A673 (cell line): Measurements from ENCODE around the gene USP12. TPM values are rescaled to one million over a fixed set of nuclear protein-coding genes. Genes with fewer than 3 reads are reported as not detected.

Experiments
- BruUV-seq: library from RNA; stranded (reverse); fragments of 400-500 nt; replicated peaks from 2 replicates; lab custom pipeline; 2021; lab: Mats Ljungman, UMichigan
- CTCF ChIA-PET: fragments of 300-600 bp; sonication (Branson Sonifier 250); formaldehyde crosslinking; loops from one replicate; lab custom pipeline; 2022; ENCODE audit warnings: antibody characterized with exemption; lab: Charles Lee
- POLR2A ChIA-PET: fragments of 300-600 bp; sonication (Branson Sonifier 250); formaldehyde crosslinking; loops from one replicate; lab custom pipeline; 2022; ENCODE audit warnings: antibody characterized with exemption; ENCODE audit not compliant: low non-redundant PET; lab: Charles Lee
- DNase-seq: peaks from one replicate; pipeline ENCODE4 v3.0.0-alpha.2; 2015; ENCODE audit warnings: low spot score
- H3K27ac ChIP-seq: fragments of 200-600 bp; sonication (generic); 2 replicates; pipeline ENCODE4 v1.5.1; 2016; ENCODE audit warnings: mixed run types, low read depth, mild to moderate bottlenecking, mixed read lengths, antibody characterized with exemption, low read length; ENCODE audit not compliant: poor library complexity, severe bottlenecking
- H3K27me3 ChIP-seq: fragments of 200-600 bp; sonication (generic); replicated peaks from 2 replicates; pipeline ENCODE4 v1.6.1; 2017; ENCODE audit warnings: mixed run types, low read depth, mild to moderate bottlenecking, mixed read lengths, antibody characterized with exemption, low read length; ENCODE audit not compliant: insufficient read depth, poor library complexity
- H3K36me3 ChIP-seq: fragments of 200-600 bp; sonication (generic); 2 replicates; pipeline ENCODE4 v1.6.1; 2016; ENCODE audit warnings: mixed run types, mild to moderate bottlenecking, mixed read lengths, antibody characterized with exemption, low read length; ENCODE audit not compliant: insufficient read depth, poor library complexity, severe bottlenecking
- H3K4me1 ChIP-seq: fragments of 200-600 bp; sonication (generic); 2 replicates; pipeline ENCODE4 v1.6.1; 2017; ENCODE audit warnings: mixed run types, mild to moderate bottlenecking, mixed read lengths, antibody characterized with exemption, low read length; ENCODE audit not compliant: insufficient read depth, poor library complexity, severe bottlenecking
- H3K4me3 ChIP-seq: fragments of 200-600 bp; sonication (generic); 2 replicates; pipeline ENCODE4 v1.5.1; 2016; ENCODE audit warnings: low read depth, mixed run types, mild to moderate bottlenecking, mixed read lengths, low read length; ENCODE audit not compliant: poor library complexity, severe bottlenecking
- H3K9me3 ChIP-seq: fragments of 200-600 bp; sonication (generic); 2 replicates; pipeline ENCODE4 v1.6.1; 2016; ENCODE audit warnings: mixed run types, low read depth, mild to moderate bottlenecking, mixed read lengths, antibody characterized with exemption, low read length; ENCODE audit not compliant: poor library complexity, severe bottlenecking
- CTCF ChIP-seq: fragments of 300-800, 200-600 bp; sonication (generic); conservative IDR thresholded peaks from 2 replicates; pipeline ENCODE4 v1.5.1; 2017; ENCODE audit warnings: low read depth, mild to moderate bottlenecking, antibody characterized with exemption, low read length, moderate library complexity, mixed read lengths
- EZH2 ChIP-seq: fragments of 200-600 bp; sonication (generic); IDR thresholded peaks from 2 replicates; pipeline ENCODE4 v1.6.1; 2017; ENCODE audit warnings: borderline replicate concordance, low read depth, mild to moderate bottlenecking, mixed read lengths, antibody characterized with exemption, low read length; ENCODE audit not compliant: poor library complexity, severe bottlenecking
- intact Hi-C: fragments of 100-400 bp; cut with micrococcal nuclease; formaldehyde crosslinking; loops from one replicate; pipeline ENCODE4 v1.10.0; 2022; ENCODE audit not compliant: unreplicated experiment
- total RNA-seq: library from RNA; stranded (reverse); gene quantifications from 2 replicates; pipeline ENCODE4 v1.2.3, GENCODE V29; 2021

The USP12 gene
- total RNA-seq, 1 experiment from 2014 or later = 16.6 TPM

GRCh38 chr13:27211771-27212364 lies 40.3 kb upstream of the USP12 start:
- TF ChIP-seq EZH2 = no peak
- TF ChIP-seq CTCF = no peak
- intact Hi-C loops = no loop called here
- Histone ChIP-seq H3K27me3 (peaks cover 3% of the 10 kb centered on the region), H3K4me1 (no peaks in the 10 kb centered on the region), H3K9me3 (no peaks in the 10 kb centered on the region), H3K27ac (no peak overlapping the region), H3K36me3 (no peaks in the 10 kb centered on the region), H3K4me3 (no peak overlapping the region)
- POLR2A ChIA-PET = no interaction called here
- DNase-seq = no peak
- CTCF ChIA-PET = no interaction called here
- no TSS peak for BruUV-seq

GRCh38 chr13:27211271-27211670 lies 39.7 kb upstream of the USP12 start:
- H3K27ac ChIP-seq = no peak overlapping the region
- DNase-seq = no peak
- H3K36me3 ChIP-seq = no peaks in the 10 kb centered on the region
- BruUV-seq = no TSS peak
- H3K4me1 ChIP-seq = no peaks in the 10 kb centered on the region
- CTCF ChIA-PET = no interaction called here
- intact Hi-C loops = no loop called here
- TF ChIP-seq EZH2 (no peak), CTCF (no peak)
- POLR2A ChIA-PET = no interaction called here
- H3K4me3 ChIP-seq = no peak overlapping the region
- no peaks in the 10 kb centered on the region for H3K9me3 ChIP-seq
- peaks cover 3% of the 10 kb centered on the region for H3K27me3 ChIP-seq

- H3K4me3 ChIP-seq = no peak overlapping the region
- H3K4me1 ChIP-seq = no peaks in the 10 kb centered on the region
- H3K27me3 ChIP-seq = peaks cover 6% of the 10 kb centered on the region
- DNase-seq = no peak
- ChIA-PET CTCF (no interaction called here), POLR2A (no interaction called here)
- H3K9me3 ChIP-seq = no peaks in the 10 kb centered on the region
- intact Hi-C loops = loop anchor here (10.0 kb wide), 1 partner anchor 224 kb away; no protein-coding TSS in a partner anchor
- TF ChIP-seq CTCF (no peak), EZH2 (no peak)
- no peaks in the 10 kb centered on the region for H3K36me3 ChIP-seq
- BruUV-seq = no TSS peak
- H3K27ac ChIP-seq = no peak overlapping the region
Observed at GRCh38 chr13:27208514-27208913, 36.9 kb upstream of the USP12 start.
